ENCODE results near the gene WDR77. TPM values are rescaled to one million over a fixed set of nuclear protein-coding genes. Genes with fewer than 3 reads are reported as not detected.

The WDR77 gene
- total and polyA plus RNA-seq, 9 of the 15 experiments (the other 6 are each of a cell fraction or from before 2014, with no cell fraction given): 20.6 to 160 (median 75.3) TPM

DNA sequence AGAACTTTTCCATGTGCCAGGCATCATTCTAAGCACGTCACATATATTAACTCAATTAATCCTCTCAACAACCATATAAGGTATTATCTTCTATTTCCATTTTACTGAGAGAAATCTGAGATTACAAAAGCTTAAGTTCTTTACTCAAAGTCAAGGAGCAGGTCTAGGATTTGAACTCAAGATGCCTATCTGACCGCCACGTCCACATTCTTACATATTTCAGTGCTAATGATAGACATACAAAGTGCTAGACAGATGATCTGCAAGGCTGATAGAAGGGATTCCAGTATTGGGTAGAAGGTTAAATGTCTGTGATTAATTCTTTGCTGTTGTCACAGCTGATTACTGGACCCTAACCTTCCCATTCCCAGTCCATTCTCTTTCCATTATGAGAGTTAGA lies 4.7 kb upstream of the WDR77 start:
- H3K9me3 ChIP-seq (replicated peaks; ENCODE audit: control insufficient read depth, insufficient read depth, low read depth, low read length): no peaks in the 10 kb centered on the region
- no TSS peak for BruUV-seq (replicated peaks)
- H3K27me3 ChIP-seq (ENCODE audit: control insufficient read depth in 2 of 2, insufficient read depth in 2 of 2, low read length in 2 of 2): no peaks in the 10 kb centered on the region
- no peak overlapping the region for H3K9ac ChIP-seq (ENCODE audit: insufficient read depth in 1 of 2, low read depth in 2 of 2, low read length in 2 of 2)
- intact Hi-C loops (cut with micrococcal nuclease) (no loop called here), in situ Hi-C loops (cut with MboI) (no loop called here)
- H3K4me2 ChIP-seq (ENCODE audit: insufficient read depth, low read length): no peak overlapping the region
- CTCF ChIA-PET (ENCODE audit: low intra/inter-chr PET ratio): no interaction called here
- H3K4me1 ChIP-seq (replicated peaks in 1 of 2; ENCODE audit: control insufficient read depth in 2 of 2, insufficient read depth in 2 of 2, low read length in 2 of 2): peaks cover 7 to 13% of the 10 kb centered on the region in 2 experiments
- peaks cover 83% of the 10 kb centered on the region for H3K79me2 ChIP-seq (ENCODE audit: control insufficient read depth, insufficient read depth, low read length)
- WGBS (ENCODE audit: insufficient coverage, low coverage, missing lambda C conversion rate): 80% methylated on average over 3 of the region's 3 CpGs
- no peak overlapping the region for H3K4me3 ChIP-seq
- ATAC-seq (no peak), DNase-seq (ENCODE audit: extremely low read depth in 1 of 4, low spot score in 3 of 4) (no peak), FAIRE-seq (no peak)
- H3K27ac ChIP-seq (ENCODE audit: extremely low read depth, low read depth, low read length): no peak overlapping the region
- no peaks in the 10 kb centered on the region for H3K9me1 ChIP-seq (ENCODE audit: control insufficient read depth, insufficient read depth, low read length)
- H3K36me3 ChIP-seq (ENCODE audit: control insufficient read depth, insufficient read depth, low read length): peaks cover 88% of the 10 kb centered on the region
- 0 out of 2 replicates have a peak, but pooled peaks have one; percentile 30 for TF ChIP-seq RBFOX2 (IDR thresholded peaks at IDR 0.05; ENCODE audit: low read depth, low read length)
- no peak for TF ChIP-seq TBP (optimal IDR thresholded peaks at IDR 0.05; ENCODE audit: low read depth, low read length)
- no peak overlapping the region for H2AFZ ChIP-seq (ENCODE audit: low read depth, low read length)
- POLR2A ChIA-PET: interaction anchor here (0.6 to 4.8 kb wide), 7 partner anchors 9 to 265 kb away, joined by 3 to 30 read pairs (median 3); no protein-coding TSS in a partner anchor
- H4K20me1 ChIP-seq (replicated peaks; ENCODE audit: control insufficient read depth, insufficient read depth, low read length): no peaks in the 10 kb centered on the region

DNA sequence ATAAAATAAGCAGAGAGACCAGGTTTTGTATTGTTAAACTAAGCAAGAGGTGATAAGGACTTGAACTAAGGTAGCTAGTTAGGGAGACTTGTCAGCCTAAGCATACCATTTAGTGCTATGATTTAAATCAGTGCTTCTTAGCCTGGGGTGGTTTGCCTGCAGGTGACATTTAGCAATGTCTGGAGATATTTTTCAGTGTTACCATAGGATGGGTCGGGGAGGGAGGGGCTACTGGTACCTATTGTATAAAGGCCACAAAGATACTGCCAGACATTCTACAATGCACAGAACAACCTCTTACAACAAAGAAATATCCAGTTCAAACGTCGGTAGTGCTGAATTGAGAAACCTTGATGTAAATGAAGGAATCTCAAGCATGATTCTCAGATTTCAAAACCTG lies 3.5 kb upstream of the WDR77 start:
- no peak overlapping the region for H3K4me2 ChIP-seq (ENCODE audit: insufficient read depth, low read length)
- H3K4me3 ChIP-seq: no peak overlapping the region
- H4K20me1 ChIP-seq (replicated peaks; ENCODE audit: control insufficient read depth, insufficient read depth, low read length): no peaks in the 10 kb centered on the region
- intact Hi-C loops (cut with micrococcal nuclease) (no loop called here), in situ Hi-C loops (cut with MboI) (no loop called here)
- WGBS (ENCODE audit: insufficient coverage, low coverage, missing lambda C conversion rate): 82% methylated on average over 3 of the region's 3 CpGs
- H3K9me1 ChIP-seq (ENCODE audit: control insufficient read depth, insufficient read depth, low read length): no peaks in the 10 kb centered on the region
- H3K9ac ChIP-seq (ENCODE audit: insufficient read depth in 1 of 2, low read depth in 2 of 2, low read length in 2 of 2): no peak overlapping the region
- H3K4me1 ChIP-seq (replicated peaks in 1 of 2; ENCODE audit: control insufficient read depth in 2 of 2, insufficient read depth in 2 of 2, low read length in 2 of 2): peaks cover 11 to 19% of the 10 kb centered on the region in 2 experiments
- H3K27me3 ChIP-seq (ENCODE audit: control insufficient read depth in 2 of 2, insufficient read depth in 2 of 2, low read length in 2 of 2): no peaks in the 10 kb centered on the region
- CTCF ChIA-PET (ENCODE audit: low intra/inter-chr PET ratio): no interaction called here
- no peak overlapping the region for H3K27ac ChIP-seq (ENCODE audit: extremely low read depth, low read depth, low read length)
- POLR2A ChIA-PET: interaction anchor here (1.0 to 4.8 kb wide), 2 partner anchors 10 to 282 kb away, joined by 4 to 30 read pairs; no protein-coding TSS in a partner anchor
- peaks cover 82% of the 10 kb centered on the region for H3K36me3 ChIP-seq (ENCODE audit: control insufficient read depth, insufficient read depth, low read length)
- BruUV-seq (replicated peaks): no TSS peak
- FAIRE-seq (no peak), ATAC-seq (no peak), DNase-seq (ENCODE audit: extremely low read depth in 1 of 4, low spot score in 3 of 4) (no peak)
- peaks cover 90% of the 10 kb centered on the region for H3K79me2 ChIP-seq (ENCODE audit: control insufficient read depth, insufficient read depth, low read length)
- no peak overlapping the region for H2AFZ ChIP-seq (ENCODE audit: low read depth, low read length)
- H3K9me3 ChIP-seq (replicated peaks; ENCODE audit: control insufficient read depth, insufficient read depth, low read depth, low read length): no peaks in the 10 kb centered on the region
- TF ChIP-seq U2AF1 (optimal IDR thresholded peaks at IDR 0.05; ENCODE audit: low read depth, low read length) (no peak), POLR3G (IDR thresholded peaks at IDR 0.05; ENCODE audit: extremely low read depth, insufficient read length, insufficient replicate concordance) (no peak)
- TF ChIP-seq, protein P1, sequence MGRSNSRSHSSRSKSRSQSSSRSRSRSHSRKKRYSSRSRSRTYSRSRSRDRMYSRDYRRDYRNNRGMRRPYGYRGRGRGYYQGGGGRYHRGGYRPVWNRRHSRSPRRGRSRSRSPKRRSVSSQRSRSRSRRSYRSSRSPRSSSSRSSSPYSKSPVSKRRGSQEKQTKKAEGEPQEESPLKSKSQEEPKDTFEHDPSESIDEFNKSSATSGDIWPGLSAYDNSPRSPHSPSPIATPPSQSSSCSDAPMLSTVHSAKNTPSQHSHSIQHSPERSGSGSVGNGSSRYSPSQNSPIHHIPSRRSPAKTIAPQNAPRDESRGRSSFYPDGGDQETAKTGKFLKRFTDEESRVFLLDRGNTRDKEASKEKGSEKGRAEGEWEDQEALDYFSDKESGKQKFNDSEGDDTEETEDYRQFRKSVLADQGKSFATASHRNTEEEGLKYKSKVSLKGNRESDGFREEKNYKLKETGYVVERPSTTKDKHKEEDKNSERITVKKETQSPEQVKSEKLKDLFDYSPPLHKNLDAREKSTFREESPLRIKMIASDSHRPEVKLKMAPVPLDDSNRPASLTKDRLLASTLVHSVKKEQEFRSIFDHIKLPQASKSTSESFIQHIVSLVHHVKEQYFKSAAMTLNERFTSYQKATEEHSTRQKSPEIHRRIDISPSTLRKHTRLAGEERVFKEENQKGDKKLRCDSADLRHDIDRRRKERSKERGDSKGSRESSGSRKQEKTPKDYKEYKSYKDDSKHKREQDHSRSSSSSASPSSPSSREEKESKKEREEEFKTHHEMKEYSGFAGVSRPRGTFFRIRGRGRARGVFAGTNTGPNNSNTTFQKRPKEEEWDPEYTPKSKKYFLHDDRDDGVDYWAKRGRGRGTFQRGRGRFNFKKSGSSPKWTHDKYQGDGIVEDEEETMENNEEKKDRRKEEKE (IDR thresholded peaks at IDR 0.05; ENCODE audit: borderline replicate concordance in 1 of 2, control insufficient read depth in 1 of 2, low read depth in 2 of 2, low read length in 1 of 2): no peak
- TF ChIP-seq, protein P2, sequence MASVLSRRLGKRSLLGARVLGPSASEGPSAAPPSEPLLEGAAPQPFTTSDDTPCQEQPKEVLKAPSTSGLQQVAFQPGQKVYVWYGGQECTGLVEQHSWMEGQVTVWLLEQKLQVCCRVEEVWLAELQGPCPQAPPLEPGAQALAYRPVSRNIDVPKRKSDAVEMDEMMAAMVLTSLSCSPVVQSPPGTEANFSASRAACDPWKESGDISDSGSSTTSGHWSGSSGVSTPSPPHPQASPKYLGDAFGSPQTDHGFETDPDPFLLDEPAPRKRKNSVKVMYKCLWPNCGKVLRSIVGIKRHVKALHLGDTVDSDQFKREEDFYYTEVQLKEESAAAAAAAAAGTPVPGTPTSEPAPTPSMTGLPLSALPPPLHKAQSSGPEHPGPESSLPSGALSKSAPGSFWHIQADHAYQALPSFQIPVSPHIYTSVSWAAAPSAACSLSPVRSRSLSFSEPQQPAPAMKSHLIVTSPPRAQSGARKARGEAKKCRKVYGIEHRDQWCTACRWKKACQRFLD (CRISPR knock-in tag; IDR thresholded peaks at IDR 0.05): no peak
- TF ChIP-seq, protein P3, sequence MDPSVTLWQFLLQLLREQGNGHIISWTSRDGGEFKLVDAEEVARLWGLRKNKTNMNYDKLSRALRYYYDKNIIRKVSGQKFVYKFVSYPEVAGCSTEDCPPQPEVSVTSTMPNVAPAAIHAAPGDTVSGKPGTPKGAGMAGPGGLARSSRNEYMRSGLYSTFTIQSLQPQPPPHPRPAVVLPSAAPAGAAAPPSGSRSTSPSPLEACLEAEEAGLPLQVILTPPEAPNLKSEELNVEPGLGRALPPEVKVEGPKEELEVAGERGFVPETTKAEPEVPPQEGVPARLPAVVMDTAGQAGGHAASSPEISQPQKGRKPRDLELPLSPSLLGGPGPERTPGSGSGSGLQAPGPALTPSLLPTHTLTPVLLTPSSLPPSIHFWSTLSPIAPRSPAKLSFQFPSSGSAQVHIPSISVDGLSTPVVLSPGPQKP (CRISPR knock-in tag; IDR thresholded peaks at IDR 0.05): no peak
